ENCODE data around the gene ADGRV1.
"Not testable (repeated sequence)": the region's sequence is repeated elsewhere in the genome, so short reads cannot be mapped to it uniquely, and the experiment has no call there.

The ADGRV1 gene

DNA sequence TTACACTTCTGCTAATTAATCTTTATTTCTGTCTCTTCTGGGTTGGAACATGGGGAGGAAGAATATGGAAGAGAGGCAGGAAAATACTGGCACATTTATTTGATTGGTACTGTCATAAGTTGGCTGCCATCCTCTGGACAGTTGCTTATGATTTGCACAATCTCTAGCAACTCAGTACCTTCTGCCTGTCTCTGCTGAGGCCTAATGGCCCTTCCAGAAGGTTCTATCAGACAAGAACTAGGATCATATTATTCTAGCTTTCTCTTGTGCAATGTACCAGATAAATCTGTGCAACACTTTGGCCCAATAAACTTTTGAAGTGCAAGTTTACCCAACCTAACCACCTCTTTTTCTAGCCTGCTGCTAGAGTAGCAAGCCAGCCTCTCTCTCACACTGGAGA, 489.5 kb downstream of the ADGRV1 start:
- DNase-seq, result no peak

DNA sequence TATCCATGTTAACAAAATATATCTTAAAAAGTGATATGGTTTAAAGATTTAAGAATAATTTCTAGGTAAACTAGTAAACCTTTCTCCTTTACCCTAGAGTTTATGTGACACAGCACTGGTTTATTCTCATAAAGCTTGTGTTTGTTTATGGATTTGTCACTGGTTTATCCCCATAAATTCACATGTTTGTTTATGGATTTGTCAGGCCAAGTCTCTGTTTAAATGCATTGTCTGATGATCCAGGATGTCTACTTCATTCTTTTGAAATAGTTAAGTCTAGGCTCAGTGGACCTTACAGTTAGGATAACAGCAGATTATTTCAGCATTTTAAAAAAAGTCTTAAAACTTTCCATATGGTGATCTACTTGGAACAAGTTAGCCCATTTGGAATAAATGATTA, 490.5 kb downstream of the ADGRV1 start:
- no peak for DNase-seq

- no peak for DNase-seq
Measured at GRCh38 chr5:91049800-91050199, 491.2 kb downstream of the ADGRV1 start.

DNA sequence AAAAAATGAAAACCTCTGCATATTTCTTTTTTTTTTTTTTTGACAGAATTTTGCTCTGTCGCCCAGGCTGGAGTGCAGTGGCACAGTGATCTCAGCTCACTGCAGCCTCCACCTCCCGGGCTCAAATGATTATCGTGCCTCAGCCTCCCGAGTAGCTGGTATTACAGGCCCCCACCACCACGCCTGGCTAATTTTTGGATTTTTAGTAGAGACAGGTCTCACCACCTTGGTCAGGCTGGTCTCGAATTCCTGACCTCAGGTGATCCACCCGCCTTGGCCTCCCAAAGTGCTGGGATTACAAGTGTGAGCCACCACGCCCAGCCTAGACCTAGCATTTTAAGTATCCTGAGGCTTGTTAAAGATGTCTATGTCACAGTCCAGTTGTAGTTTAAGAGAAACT, 493.8 kb downstream of the ADGRV1 start:
- not testable (repeated sequence) for DNase-seq

DNA sequence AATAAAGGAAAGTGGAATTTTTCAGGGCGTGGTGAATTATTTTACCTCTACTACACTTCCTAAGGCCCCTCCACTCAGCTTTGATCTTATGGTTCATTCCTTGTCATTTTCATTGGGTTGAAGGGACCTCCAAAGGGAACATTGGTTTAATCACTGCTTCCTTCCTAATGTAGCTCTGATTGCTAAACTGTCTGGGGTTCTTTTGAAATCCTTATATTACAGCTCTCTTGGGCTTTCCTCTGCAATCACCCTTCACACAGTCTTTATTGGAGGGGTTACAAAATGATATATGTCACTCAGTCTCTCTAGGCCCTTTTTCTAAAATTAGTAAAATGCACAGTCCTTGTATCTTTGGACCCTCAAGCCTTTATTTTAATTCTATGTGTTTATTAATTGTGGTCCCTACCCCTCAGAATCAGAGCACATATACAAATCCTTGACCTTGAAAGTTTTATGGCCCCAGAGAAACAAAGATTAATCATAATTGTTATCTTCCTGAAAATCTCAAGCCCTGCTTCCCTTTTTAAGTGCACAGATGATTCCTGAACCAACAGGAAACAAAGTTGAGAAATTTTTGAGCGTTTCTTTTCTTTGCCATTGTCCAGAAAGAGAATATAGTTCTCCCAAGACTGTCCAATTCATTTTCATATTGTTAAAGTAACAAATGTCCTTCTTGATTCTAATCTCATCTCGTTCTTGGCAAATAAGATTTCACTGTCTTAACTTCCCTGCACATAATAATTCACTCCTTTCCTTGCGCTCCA, 494.6 kb downstream of the ADGRV1 start:
- DNase-seq, result no peak

DNA sequence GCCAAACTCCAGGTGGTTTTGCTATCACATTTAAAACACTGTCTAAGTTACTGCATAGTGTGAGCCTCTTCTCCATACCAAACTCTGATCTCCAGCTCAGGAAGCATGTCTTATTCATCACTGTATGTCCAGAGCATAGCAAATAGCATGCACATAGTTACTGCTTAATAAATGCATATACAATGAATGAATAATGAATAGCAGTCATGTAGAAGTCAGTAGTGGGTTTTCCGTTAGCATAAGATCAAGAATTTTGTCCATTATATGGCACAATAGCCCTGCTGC, 495.1 kb downstream of the ADGRV1 start:
- no peak for DNase-seq

GRCh38 chr5:91058155-91058554, 499.6 kb downstream of the ADGRV1 start:
- no peak for DNase-seq

GRCh38 chr5:91058575-91058974, 500.0 kb downstream of the ADGRV1 start:
- DNase-seq, result no peak

DNA sequence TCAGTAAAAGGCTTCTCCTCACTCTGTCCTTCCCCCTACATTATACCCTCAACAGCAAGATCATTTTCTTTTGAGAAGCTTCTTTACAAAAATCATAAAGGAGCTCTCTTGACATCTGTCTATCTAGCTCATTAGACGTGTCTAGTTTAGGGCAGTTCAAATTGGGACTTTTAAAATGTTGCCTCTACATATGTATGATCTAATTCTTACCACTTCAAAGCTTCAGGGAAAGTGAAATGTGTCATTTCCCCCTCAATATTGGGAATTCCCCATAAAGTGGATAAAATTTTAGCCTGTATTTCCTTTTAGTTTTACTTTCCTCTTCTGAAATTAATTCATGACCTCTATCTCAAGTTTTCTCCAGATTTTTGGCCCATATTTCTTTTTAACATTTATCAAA, 500.8 kb downstream of the ADGRV1 start:
- DNase-seq, result no peak

DNA sequence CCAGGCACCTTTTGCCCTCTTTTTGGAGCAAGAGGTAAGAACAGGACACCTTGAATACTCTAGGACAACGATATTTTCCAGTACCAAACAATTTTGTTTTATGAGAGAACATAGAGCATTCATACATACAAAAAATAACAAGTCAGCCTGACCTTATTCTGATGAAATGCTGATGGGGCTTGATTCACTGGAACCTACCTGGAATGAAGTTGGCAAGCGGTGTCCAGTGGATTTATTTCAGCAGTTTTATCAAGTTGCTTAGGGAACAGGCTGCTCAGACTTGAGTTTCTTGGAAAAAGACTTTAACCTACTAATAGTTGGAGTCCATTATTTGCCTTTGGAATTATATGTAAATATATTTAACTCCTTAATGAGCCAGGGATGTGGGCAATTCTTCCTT, 502.5 kb downstream of the ADGRV1 start:
- no peak for DNase-seq

GRCh38 chr5:91061946-91062562, 503.5 kb downstream of the ADGRV1 start:
- DNase-seq, result no peak

DNA sequence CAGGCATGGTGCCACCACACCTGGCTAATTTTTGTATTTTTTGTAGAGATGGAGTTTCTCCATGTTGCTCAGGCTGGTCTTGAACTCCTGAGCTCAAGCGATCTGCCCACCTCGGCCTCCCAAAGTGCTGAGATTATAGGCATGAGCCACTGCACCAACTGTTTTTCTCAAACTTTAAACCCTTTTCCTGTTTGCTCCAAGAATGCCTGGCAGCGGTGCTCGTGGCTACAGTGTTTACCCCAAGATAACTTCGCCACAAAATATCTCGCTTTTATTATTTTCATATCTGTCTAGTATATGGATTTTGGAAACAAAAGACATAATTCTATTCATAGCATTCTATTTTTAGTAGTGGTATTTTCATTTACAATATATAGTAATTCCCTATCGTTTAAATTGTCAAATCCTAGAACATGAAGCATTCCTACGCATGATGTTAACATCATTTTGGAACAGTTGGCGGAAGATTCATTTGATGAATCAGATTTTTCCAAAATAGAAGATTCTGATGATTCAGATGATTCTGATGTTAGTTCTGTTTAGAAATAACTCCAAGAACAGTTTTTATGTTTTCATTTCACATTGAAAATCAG, 504.6 kb downstream of the ADGRV1 start:
- DNase-seq, result not testable (repeated sequence)

DNA sequence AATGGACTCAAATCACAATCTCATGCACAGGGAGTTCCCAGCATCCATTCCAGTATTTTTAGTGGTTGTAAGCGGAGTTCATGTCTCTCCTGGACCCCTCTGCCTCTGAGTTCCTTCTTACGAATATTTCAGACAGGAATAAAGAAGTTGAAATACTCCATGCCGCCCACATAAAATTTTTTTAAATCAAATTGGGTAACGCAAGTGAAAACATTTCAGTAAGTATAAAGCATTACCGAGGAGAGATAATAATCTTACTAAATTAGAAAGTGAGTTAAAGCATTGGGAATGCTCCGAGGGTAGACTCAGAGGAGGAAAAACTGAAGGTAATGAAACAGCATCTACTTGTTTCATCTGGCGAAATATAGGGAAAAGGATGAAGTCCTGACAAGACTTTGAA, 506.9 kb downstream of the ADGRV1 start:
- DNase-seq, result no peak

DNA sequence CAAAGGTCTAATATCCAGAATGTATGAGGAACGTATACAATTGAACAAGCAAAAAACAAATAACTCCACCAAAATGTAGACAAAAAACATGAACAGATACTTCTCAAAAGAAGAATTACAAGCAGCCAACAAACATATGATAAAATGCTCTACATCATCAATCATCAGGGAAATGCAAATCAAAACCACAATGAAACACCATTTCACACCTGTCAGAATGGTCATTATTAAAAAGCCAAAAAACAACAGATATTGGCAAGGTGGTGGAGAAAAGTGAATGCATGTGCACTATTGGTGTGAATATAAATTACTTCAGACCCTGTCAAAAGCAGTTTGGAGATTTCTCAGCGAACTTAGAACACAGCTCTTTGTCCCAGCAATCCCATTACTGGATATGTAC, 510.8 kb downstream of the ADGRV1 start:
- DNase-seq, result no peak

GRCh38 chr5:91070761-91071550, 512.4 kb downstream of the ADGRV1 start:
- no peak for DNase-seq

- DNase-seq, result no peak
Measured at GRCh38 chr5:91072881-91073280, 514.3 kb downstream of the ADGRV1 start.

- DNase-seq, result no peak
Measured at GRCh38 chr5:91074615-91075014, 516.0 kb downstream of the ADGRV1 start.

DNA sequence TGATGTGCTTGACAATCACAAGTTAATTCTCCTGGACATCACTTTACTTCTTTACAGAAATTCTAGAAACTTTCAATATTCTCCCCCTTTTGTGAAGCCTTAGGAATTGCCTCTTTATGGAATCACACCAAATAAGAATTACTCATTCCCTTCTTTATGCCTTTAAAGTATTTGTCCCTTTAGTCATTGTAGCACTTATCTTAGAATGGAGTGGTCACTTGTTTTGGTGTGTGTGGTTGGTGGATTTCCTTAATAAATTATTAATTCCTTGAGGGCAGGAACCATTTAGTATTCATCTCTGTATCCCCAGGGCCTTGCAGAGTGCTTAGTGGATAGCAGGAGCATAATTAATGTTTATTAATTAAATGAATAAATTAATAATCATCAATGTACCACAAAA, 517.5 kb downstream of the ADGRV1 start:
- DNase-seq, result no peak

- no peak for DNase-seq
Measured at GRCh38 chr5:91077623-91078022, 519.0 kb downstream of the ADGRV1 start.

- no peak for DNase-seq
Measured at GRCh38 chr5:91079037-91079436, 520.4 kb downstream of the ADGRV1 start.

DNA sequence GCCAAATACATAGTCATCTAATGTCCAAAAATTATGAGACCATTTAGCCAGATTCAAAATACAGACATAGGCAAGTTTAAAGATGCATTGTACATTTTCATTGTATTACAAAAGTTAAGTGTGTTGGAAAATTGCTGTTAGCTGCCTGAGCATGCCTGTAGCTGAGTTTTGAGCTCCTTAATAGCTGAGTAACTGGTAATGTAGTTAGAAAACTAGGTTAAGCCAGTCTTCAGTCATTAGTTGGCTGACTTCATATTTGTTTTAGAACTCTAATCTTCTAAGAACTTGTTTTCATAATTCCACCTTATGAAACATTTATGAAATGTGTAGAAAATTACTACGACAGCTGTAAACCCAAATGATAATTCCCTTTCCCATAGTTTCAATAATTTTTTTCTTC, 531.2 kb downstream of the ADGRV1 start:
- DNase-seq, result no peak

DNA sequence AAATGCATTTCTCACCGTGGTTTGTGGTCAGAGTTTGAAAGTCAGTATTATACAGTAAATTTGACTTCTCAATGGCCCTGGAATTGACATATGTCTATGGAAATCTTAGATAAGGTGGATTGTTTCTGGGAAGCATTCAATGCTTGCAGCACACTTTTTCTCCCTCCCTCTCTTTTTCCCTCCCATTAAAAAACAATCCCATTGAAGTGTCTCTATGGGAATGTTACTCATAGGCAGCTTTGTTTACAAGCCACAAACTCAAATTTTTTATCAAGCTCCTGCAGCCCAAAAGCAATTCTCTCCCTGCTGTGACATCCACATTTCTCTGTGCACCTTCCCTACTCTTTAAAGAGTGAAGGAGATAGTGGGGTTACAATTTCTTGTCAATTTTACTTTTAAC, 532.4 kb downstream of the ADGRV1 start:
- DNase-seq, result no peak

DNA sequence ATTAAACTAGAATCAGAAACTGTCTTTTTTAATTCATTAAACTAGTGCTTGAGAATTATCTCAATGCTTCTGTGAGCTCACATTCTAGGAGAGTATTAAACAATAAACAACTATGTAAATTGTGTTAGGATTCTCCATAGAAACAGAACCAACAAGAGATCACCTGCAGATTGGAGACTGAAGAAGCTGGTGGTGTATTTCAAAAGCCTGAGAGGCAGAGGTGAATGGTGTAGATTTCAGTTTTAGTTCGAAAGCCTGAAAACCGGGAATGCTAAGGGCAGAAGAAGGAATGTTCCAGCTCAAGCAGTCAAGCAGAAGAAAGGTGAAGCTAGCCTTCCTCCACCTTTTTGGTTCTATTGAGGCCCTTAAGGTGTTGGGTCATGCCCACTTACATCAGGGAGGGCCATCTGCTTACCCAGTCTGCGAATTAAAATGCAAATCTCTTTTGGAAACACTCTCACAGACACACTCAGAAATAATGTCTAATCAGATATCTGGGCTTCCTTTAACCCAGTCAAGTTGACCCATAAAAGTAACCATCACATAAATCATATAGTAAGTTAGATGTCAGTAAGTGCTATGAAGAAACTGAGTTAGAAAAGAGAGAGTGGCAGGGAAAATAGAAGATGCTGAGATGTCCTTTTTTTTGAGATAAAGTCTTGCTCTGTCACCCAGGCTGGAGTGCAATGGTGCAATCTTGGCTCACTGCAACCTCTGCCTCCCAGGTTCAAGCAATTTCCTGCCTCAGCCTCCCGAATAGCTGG, 533.1 kb downstream of the ADGRV1 start:
- no peak for DNase-seq
